SU-DHL-6 (cell line): ENCODE data around the gene VDAC2.

Experiments
- EZH2phosphoT487 ChIP-seq: fragments of 200-600 bp; sonication (generic), shearing (Covaris generic); conservative IDR thresholded peaks from 2 replicates; pipeline ENCODE4 v1.6.1; 2018; ENCODE audit warnings: mild to moderate bottlenecking, antibody characterized with exemption, low read length, moderate library complexity, mixed read lengths
- TF ChIP-seq, protein P1 (sequence below): fragments of 200-600 bp; sonication (generic); IDR thresholded peaks from one replicate; pipeline ENCODE4 v1.5.1; 2017; ENCODE audit warnings: antibody characterized with exemption, mild to moderate bottlenecking, low read length, moderate library complexity; ENCODE audit not compliant: insufficient read depth, poor library complexity, severe bottlenecking

DNA sequence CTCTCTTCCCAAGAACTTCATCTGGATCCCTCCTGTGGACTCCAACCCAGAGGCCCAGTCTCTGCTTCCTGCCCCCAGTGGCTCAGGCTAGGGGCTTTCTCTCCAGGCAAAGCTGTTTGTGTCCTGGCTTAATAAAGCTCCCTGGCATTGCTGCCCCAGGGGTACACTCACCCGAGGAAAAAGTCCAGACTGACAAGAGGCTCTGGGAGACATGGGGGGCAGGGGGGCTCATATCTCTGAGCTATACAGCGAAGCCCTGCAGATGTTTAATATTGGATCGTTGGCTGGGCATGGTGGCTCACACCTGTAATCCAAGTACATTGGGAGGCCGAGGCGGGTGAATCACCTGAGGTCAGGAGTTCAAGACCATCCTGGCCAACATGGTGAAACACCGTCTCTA lies 35.9 kb downstream of the VDAC2 start:
- TF ChIP-seq, protein P1, sequence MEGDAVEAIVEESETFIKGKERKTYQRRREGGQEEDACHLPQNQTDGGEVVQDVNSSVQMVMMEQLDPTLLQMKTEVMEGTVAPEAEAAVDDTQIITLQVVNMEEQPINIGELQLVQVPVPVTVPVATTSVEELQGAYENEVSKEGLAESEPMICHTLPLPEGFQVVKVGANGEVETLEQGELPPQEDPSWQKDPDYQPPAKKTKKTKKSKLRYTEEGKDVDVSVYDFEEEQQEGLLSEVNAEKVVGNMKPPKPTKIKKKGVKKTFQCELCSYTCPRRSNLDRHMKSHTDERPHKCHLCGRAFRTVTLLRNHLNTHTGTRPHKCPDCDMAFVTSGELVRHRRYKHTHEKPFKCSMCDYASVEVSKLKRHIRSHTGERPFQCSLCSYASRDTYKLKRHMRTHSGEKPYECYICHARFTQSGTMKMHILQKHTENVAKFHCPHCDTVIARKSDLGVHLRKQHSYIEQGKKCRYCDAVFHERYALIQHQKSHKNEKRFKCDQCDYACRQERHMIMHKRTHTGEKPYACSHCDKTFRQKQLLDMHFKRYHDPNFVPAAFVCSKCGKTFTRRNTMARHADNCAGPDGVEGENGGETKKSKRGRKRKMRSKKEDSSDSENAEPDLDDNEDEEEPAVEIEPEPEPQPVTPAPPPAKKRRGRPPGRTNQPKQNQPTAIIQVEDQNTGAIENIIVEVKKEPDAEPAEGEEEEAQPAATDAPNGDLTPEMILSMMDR: no peak
- TF ChIP-seq EZH2phosphoT487: no peak
